B cell (primary cell): ENCODE measurements around the gene PMVK. TPM values are rescaled to one million over a fixed set of nuclear protein-coding genes. Genes with fewer than 3 reads are reported as not detected.
A peak's percentile ranks its signal among the peaks of the same experiment; 100 is the strongest.

Experiments
- ATAC-seq: fragments of 200-7000 bp; cut with Tn5 transposase; one replicate; pipeline ENCODE4 v1.10.0; 2021; ENCODE audit warnings: low read depth, mild to moderate bottlenecking, moderate number of reproducible peaks, moderate library complexity
- CTCF ChIA-PET: fragments of 350-600 bp; sonication (Branson Sonifier 250); formaldehyde crosslinking; loops from one replicate; lab custom pipeline; 2021; ENCODE audit warnings: antibody characterized with exemption, inconsistent platforms; lab: Charles Lee
- POLR2A ChIA-PET: fragments of 350-600 bp; sonication (Branson Sonifier 250); formaldehyde crosslinking; loops from one replicate; lab custom pipeline; 2021; ENCODE audit warnings: antibody characterized with exemption; lab: Charles Lee
- DNase-seq: peaks from one replicate; pipeline ENCODE4 v3.0.0; 2013
- H2AFZ ChIP-seq: 2 replicates; pipeline ENCODE4 v1.6.1; 2012; ENCODE audit warnings: mild to moderate bottlenecking, low read depth, low read length; ENCODE audit not compliant: insufficient read depth, poor library complexity, severe bottlenecking
- H3K27ac ChIP-seq, 2 donors: 1 replicate in 1 of 2; 2 replicates in 1 of 2; pipeline ENCODE4 v1.5.1; 2012 to 2013; ENCODE audit warnings: low read length in 2 of 2, mild to moderate bottlenecking in 2 of 2, moderate library complexity in 1 of 2
- H3K27me3 ChIP-seq, 4 experiments: fragments of 200-600 bp in 1 of 4; sonication (generic) in 1 of 4; replicated peaks in 1 of 4; 1 replicate in 2 of 4; 2 replicates in 2 of 4; pipeline versions ENCODE4 v1.6.1 to v1.7.0; 2013 to 2016; ENCODE audit warnings: low read length in 3 of 4, mild to moderate bottlenecking in 2 of 4, mixed read lengths in 1 of 4, moderate library complexity in 1 of 4; ENCODE audit not compliant: insufficient read depth in 4 of 4, control insufficient read depth in 3 of 4; ENCODE audit errors: control extremely low read depth in 1 of 4
- H3K36me3 ChIP-seq, 2 experiments: replicated peaks in 1 of 2; 1 replicate in 1 of 2; 2 replicates in 1 of 2; pipeline versions ENCODE4 v1.6.1 to v1.7.1; 2013; ENCODE audit warnings: low read length in 1 of 2; ENCODE audit not compliant: insufficient read depth in 2 of 2, control insufficient read depth in 1 of 2; ENCODE audit errors: control extremely low read depth in 1 of 2, extremely low read depth in 1 of 2
- H3K4me1 ChIP-seq, 2 donors: fragments of 200-600 bp in 1 of 2; sonication (generic) in 1 of 2; 1 replicate in 1 of 2; 2 replicates in 1 of 2; pipeline versions ENCODE4 v1.5.1 to v1.6.1; 2013 to 2017; ENCODE audit warnings: low read length in 2 of 2; ENCODE audit not compliant: control insufficient read depth in 2 of 2, insufficient read depth in 2 of 2
- H3K4me2 ChIP-seq: replicated peaks from 2 replicates; pipeline ENCODE3; 2012; ENCODE audit warnings: mild to moderate bottlenecking, low read depth, low read length; ENCODE audit not compliant: poor library complexity, severe bottlenecking
- H3K4me3 ChIP-seq, 5 experiments: fragments of 200-600 bp in 1 of 5; sonication (generic) in 1 of 5; 1 replicate in 3 of 5; 2 replicates in 2 of 5; pipeline versions ENCODE4 v1.5.1 to v1.7.0; 2011 to 2016; ENCODE audit warnings: low read length in 4 of 5, mild to moderate bottlenecking in 4 of 5, low read depth in 2 of 5, control low read depth in 1 of 5, moderate library complexity in 1 of 5; ENCODE audit not compliant: insufficient read depth in 1 of 5; ENCODE audit errors: control extremely low read depth in 1 of 5, extremely low read depth in 1 of 5
- H3K79me2 ChIP-seq: fragments of 200-600 bp; sonication (generic); one replicate; pipeline ENCODE4 v1.6.0; 2016; ENCODE audit warnings: low read length; ENCODE audit not compliant: control insufficient read depth, insufficient read depth
- H3K9ac ChIP-seq: fragments of 200-600 bp; sonication (generic); 2 replicates; pipeline ENCODE4 v1.6.1; 2017; ENCODE audit warnings: mild to moderate bottlenecking, low read length, moderate library complexity
- H3K9me3 ChIP-seq, 3 donors: one replicate each; pipeline versions ENCODE4 v1.6.1 to v1.7.1; 2013; ENCODE audit warnings: low read length in 2 of 3; ENCODE audit not compliant: control insufficient read depth in 2 of 3, insufficient read depth in 1 of 3; ENCODE audit errors: control extremely low read depth in 1 of 3
- H4K20me1 ChIP-seq: 2 replicates; pipeline ENCODE4 v1.6.0; 2012; ENCODE audit warnings: mild to moderate bottlenecking, low read length; ENCODE audit not compliant: insufficient read depth, control insufficient read depth, poor library complexity, severe bottlenecking
- H3K27ac Mint-ChIP-seq: one replicate; pipeline ENCODE4 v1.8.0; 2021; ENCODE audit warnings: mixed read lengths
- H3K27me3 Mint-ChIP-seq: one replicate; pipeline ENCODE4 v1.8.0; 2021; ENCODE audit warnings: mixed read lengths
- H3K4me1 Mint-ChIP-seq: one replicate; pipeline ENCODE4 v1.8.0; 2021; ENCODE audit warnings: mixed read lengths
- H3K4me3 Mint-ChIP-seq: one replicate; pipeline ENCODE4 v1.8.0; 2021; ENCODE audit warnings: mixed read lengths
- H3K9me3 Mint-ChIP-seq: one replicate; pipeline ENCODE4 v1.8.0; 2022; ENCODE audit warnings: mixed read lengths; ENCODE audit not compliant: insufficient read depth
- CTCF ChIP-seq: fragments of 200-600 bp; IDR thresholded peaks from one replicate; pipeline ENCODE4 v1.8.0; 2022; ENCODE audit warnings: antibody characterized with exemption, mild to moderate bottlenecking
- EZH2 ChIP-seq: IDR thresholded peaks from 2 replicates; pipeline ENCODE4 v1.6.1; 2012; ENCODE audit warnings: borderline replicate concordance, low read depth, mild to moderate bottlenecking, moderate library complexity, low read length; ENCODE audit not compliant: insufficient read depth, poor library complexity, severe bottlenecking
- WGBS: methylation state at CpG from one replicate; pipeline ENCODE4 v1.1.5; 2013; ENCODE audit warnings: missing lambda C conversion rate; ENCODE audit not compliant: insufficient coverage; 5-methylcytosine and 5-hydroxymethylcytosine counted together
- intact Hi-C: fragments of 100-400 bp; cut with micrococcal nuclease; formaldehyde crosslinking; loops from one replicate; pipeline ENCODE4 v1.10.0; 2022
- polyA plus RNA-seq: library from polyadenylated mRNA; depleted of rRNA; stranded (reverse); fragments of >200 nt; gene quantifications from 2 replicates; pipeline ENCODE4 v1.2.3, GENCODE V29; 2012
- total RNA-seq, 2 donors: library from RNA; stranded (reverse); fragments of 120-200 nt in 1 of 2; gene quantifications; 1 replicate in 1 of 2; 2 replicates in 1 of 2; pipeline versions ENCODE4 v1.2.3 to v1.2.4, GENCODE V29; 2013 to 2022

Gene PMVK
- total and polyA plus RNA-seq, 2 donors (not counting 1 experiment from before 2014, with no cell fraction given), result 15.0 to 15.4 TPM

- Histone ChIP-seq H3K4me2 (no peak overlapping the region), H3K9me3 (no peaks in the 10 kb centered on the region), H3K9ac (no peak overlapping the region), H3K4me1 (peaks cover 19 to 31% of the 10 kb centered on the region in 2 donors), H3K27me3 (no peaks in the 10 kb centered on the region), H3K27ac (peak overlapping the region in 1 of 2 donors; percentile 96), H4K20me1 (peaks cover 21% of the 10 kb centered on the region), H2AFZ (no peak overlapping the region), H3K4me3 (no peak overlapping the region), H3K79me2 (peaks cover 60% of the 10 kb centered on the region), H3K36me3 (peaks cover 6 to 62% of the 10 kb centered on the region in 2 experiments)
- 97% methylated on average over 5 of the region's 8 CpGs for WGBS
- ATAC-seq, result no peak
- Mint-ChIP-seq H3K27me3 (no peaks in the 10 kb centered on the region), H3K4me1 (peaks cover 20% of the 10 kb centered on the region), H3K27ac (peak overlapping the region; percentile 64), H3K9me3 (no peaks in the 10 kb centered on the region), H3K4me3 (no peak overlapping the region)
- no peak for TF ChIP-seq CTCF
- TF ChIP-seq EZH2, result no peak
- CTCF ChIA-PET, result interaction anchor here (0.6 to 6.5 kb wide), 5 partner anchors 9 to 53 kb away, joined by 5 to 61 read pairs (median 9); partner anchors contain the start of genes CKS1B, FLAD1 and SHC1
- DNase-seq, result no peak
- POLR2A ChIA-PET, result no interaction called here
- intact Hi-C loops, result no loop called here
These were observed 27.1 kb upstream of the PMVK start for GRCh38 chr1:154963643-154964042.

- H3K9me3 Mint-ChIP-seq, result no peaks in the 10 kb centered on the region
- Histone ChIP-seq H4K20me1 (peaks cover 22% of the 10 kb centered on the region), H3K4me3 (peak overlapping the region in 2 of 5 experiments; percentile 88 to 91), H2AFZ (no peak overlapping the region), H3K79me2 (peaks cover 59% of the 10 kb centered on the region), H3K9me3 (no peaks in the 10 kb centered on the region), H3K4me2 (peak overlapping the region; percentile 94), H3K27me3 (no peaks in the 10 kb centered on the region), H3K9ac (peak overlapping the region; percentile 86), H3K36me3 (peaks cover 6 to 61% of the 10 kb centered on the region in 2 experiments), H3K4me1 (peaks cover 19 to 31% of the 10 kb centered on the region in 2 donors), H3K27ac (peak overlapping the region; percentile 33 to 96)
- H3K4me3 Mint-ChIP-seq, result peak overlapping the region; percentile 91
- intact Hi-C loops, result loop anchor here (1.0 kb wide), 1 partner anchor 36 kb away; no protein-coding TSS in a partner anchor
- peaks cover 23% of the 10 kb centered on the region for H3K4me1 Mint-ChIP-seq
- WGBS, result 93% methylated on average over 4 of the region's 6 CpGs
- no peak for DNase-seq
- no peak for ATAC-seq
- ChIA-PET POLR2A (interaction anchor here (2.5 kb wide), 1 partner anchor 11 kb away, joined by 26 read pairs; the partner anchor contains the start of gene CKS1B), CTCF (interaction anchor here (1.0 to 6.5 kb wide), 6 partner anchors 9 to 81 kb away, joined by 3 to 61 read pairs (median 18); partner anchors contain the start of genes CKS1B, FLAD1, PMVK and SHC1)
- no peak for TF ChIP-seq EZH2
- no peak for TF ChIP-seq CTCF
- peak overlapping the region; percentile 63 for H3K27ac Mint-ChIP-seq
- H3K27me3 Mint-ChIP-seq, result no peaks in the 10 kb centered on the region
These were observed 26.3 kb upstream of the PMVK start for GRCh38 chr1:154962795-154963330.
